Adipocyte (in vitro differentiated cells): Measurements from ENCODE around the gene ICOS.
A peak's percentile ranks its signal among the peaks of the same experiment; 100 is the strongest.

ENCODE experiments used
- DNase-seq: peaks from one replicate; pipeline ENCODE4 v3.0.0-alpha.2; 2015; ENCODE audit warnings: low read depth
- H3K27me3 ChIP-seq: replicated peaks from 2 replicates; pipeline ENCODE4 v1.7.0; 2013; ENCODE audit warnings: mild to moderate bottlenecking, low read length, moderate library complexity; ENCODE audit not compliant: control insufficient read depth, insufficient read depth
- H3K36me3 ChIP-seq: 2 replicates; pipeline ENCODE4 v1.7.0; 2013; ENCODE audit warnings: low read length, mild to moderate bottlenecking, moderate library complexity; ENCODE audit not compliant: control insufficient read depth, insufficient read depth, severe bottlenecking
- H3K4me1 ChIP-seq: 2 replicates; pipeline ENCODE4 v1.7.0; 2013; ENCODE audit warnings: mild to moderate bottlenecking, low read length, moderate library complexity; ENCODE audit not compliant: control insufficient read depth, insufficient read depth
- H3K4me3 ChIP-seq: 2 replicates; pipeline ENCODE4 v1.7.0; 2013; ENCODE audit warnings: mild to moderate bottlenecking, low read length, moderate library complexity
- H3K9ac ChIP-seq: 2 replicates; pipeline ENCODE4 v1.7.0; 2013; ENCODE audit warnings: mild to moderate bottlenecking, low read length, moderate library complexity
- H3K9me3 ChIP-seq: 2 replicates; pipeline ENCODE4 v1.7.0; 2013; ENCODE audit warnings: mild to moderate bottlenecking, low read length, moderate library complexity; ENCODE audit not compliant: control insufficient read depth

The ICOS gene

GRCh38 chr2:203936535-203936934 lies at the start of gene ICOS:
Gene ICOS (plus strand): TSS chr2:203936763. CDS start chr2:203936815, 52 bp downstream.
- H3K27me3 ChIP-seq = peaks cover 5% of the 10 kb centered on the region
- no peak for DNase-seq
- H3K36me3 ChIP-seq = no peaks in the 10 kb centered on the region
- H3K9me3 ChIP-seq = no peaks in the 10 kb centered on the region
- H3K9ac ChIP-seq = no peak within 1 kb of the TSS
- no peaks in the 10 kb centered on the region for H3K4me1 ChIP-seq
- no peak within 1 kb of the TSS for H3K4me3 ChIP-seq

GRCh38 chr2:203887677-203888076 lies 48.9 kb upstream of the ICOS start:
- Histone ChIP-seq H3K9me3 (no peaks in the 10 kb centered on the region), H3K27me3 (no peaks in the 10 kb centered on the region), H3K9ac (no peak overlapping the region), H3K4me1 (peaks cover 9% of the 10 kb centered on the region), H3K4me3 (no peak overlapping the region), H3K36me3 (no peaks in the 10 kb centered on the region)
- DNase-seq = no peak

GRCh38 chr2:203889542-203889941 lies 47.0 kb upstream of the ICOS start:
- DNase-seq = no peak
- H3K9ac ChIP-seq = no peak overlapping the region
- H3K4me3 ChIP-seq = no peak overlapping the region
- H3K4me1 ChIP-seq = peaks cover 9% of the 10 kb centered on the region
- H3K9me3 ChIP-seq = no peaks in the 10 kb centered on the region
- H3K27me3 ChIP-seq = no peaks in the 10 kb centered on the region
- no peaks in the 10 kb centered on the region for H3K36me3 ChIP-seq

- no peak overlapping the region for H3K4me3 ChIP-seq
- no peaks in the 10 kb centered on the region for H3K27me3 ChIP-seq
- no peaks in the 10 kb centered on the region for H3K9me3 ChIP-seq
- peaks cover 9% of the 10 kb centered on the region for H3K4me1 ChIP-seq
- H3K36me3 ChIP-seq = no peaks in the 10 kb centered on the region
- DNase-seq = no peak
- no peak overlapping the region for H3K9ac ChIP-seq
Measured at GRCh38 chr2:203889944-203890343, 46.6 kb upstream of the ICOS start.

GRCh38 chr2:203890733-203891132 lies 45.8 kb upstream of the ICOS start:
- no peaks in the 10 kb centered on the region for H3K27me3 ChIP-seq
- H3K4me1 ChIP-seq = peaks cover 9% of the 10 kb centered on the region
- no peak for DNase-seq
- no peak overlapping the region for H3K4me3 ChIP-seq
- H3K36me3 ChIP-seq = no peaks in the 10 kb centered on the region
- no peak overlapping the region for H3K9ac ChIP-seq
- no peaks in the 10 kb centered on the region for H3K9me3 ChIP-seq

- H3K9ac ChIP-seq = no peak overlapping the region
- no peak overlapping the region for H3K4me3 ChIP-seq
- no peaks in the 10 kb centered on the region for H3K27me3 ChIP-seq
- H3K4me1 ChIP-seq = peaks cover 9% of the 10 kb centered on the region
- H3K36me3 ChIP-seq = no peaks in the 10 kb centered on the region
- peak; percentile 36 for DNase-seq
- no peaks in the 10 kb centered on the region for H3K9me3 ChIP-seq
Measured at GRCh38 chr2:203891474-203891873, 45.1 kb upstream of the ICOS start.

- H3K4me1 ChIP-seq = peaks cover 9% of the 10 kb centered on the region
- DNase-seq = no peak
- H3K27me3 ChIP-seq = no peaks in the 10 kb centered on the region
- no peaks in the 10 kb centered on the region for H3K36me3 ChIP-seq
- no peaks in the 10 kb centered on the region for H3K9me3 ChIP-seq
- H3K4me3 ChIP-seq = no peak overlapping the region
- no peak overlapping the region for H3K9ac ChIP-seq
Measured at GRCh38 chr2:203892207-203892606, 44.4 kb upstream of the ICOS start.

GRCh38 chr2:203893401-203893800 lies 43.2 kb upstream of the ICOS start:
- Histone ChIP-seq H3K36me3 (no peaks in the 10 kb centered on the region), H3K4me1 (peaks cover 9% of the 10 kb centered on the region), H3K9me3 (no peaks in the 10 kb centered on the region), H3K4me3 (no peak overlapping the region), H3K27me3 (no peaks in the 10 kb centered on the region), H3K9ac (no peak overlapping the region)
- DNase-seq = peak; percentile 5

GRCh38 chr2:203893840-203894239 lies 42.7 kb upstream of the ICOS start:
- no peak for DNase-seq
- peaks cover 9% of the 10 kb centered on the region for H3K4me1 ChIP-seq
- H3K36me3 ChIP-seq = no peaks in the 10 kb centered on the region
- H3K9ac ChIP-seq = no peak overlapping the region
- no peaks in the 10 kb centered on the region for H3K27me3 ChIP-seq
- no peak overlapping the region for H3K4me3 ChIP-seq
- H3K9me3 ChIP-seq = no peaks in the 10 kb centered on the region

GRCh38 chr2:203894262-203894661 lies 42.3 kb upstream of the ICOS start:
- H3K27me3 ChIP-seq = no peaks in the 10 kb centered on the region

GRCh38 chr2:203897544-203897943 lies 39.0 kb upstream of the ICOS start:
- Histone ChIP-seq H3K36me3 (no peaks in the 10 kb centered on the region), H3K27me3 (no peaks in the 10 kb centered on the region), H3K4me1 (no peaks in the 10 kb centered on the region), H3K9ac (no peak overlapping the region), H3K9me3 (peaks cover 18% of the 10 kb centered on the region), H3K4me3 (no peak overlapping the region)
- no peak for DNase-seq

More at GRCh38 chr2:203894262-203894661, 42.3 kb upstream of the ICOS start:
- Histone ChIP-seq H3K4me3 (no peak overlapping the region), H3K9ac (no peak overlapping the region), H3K9me3 (no peaks in the 10 kb centered on the region), H3K4me1 (peaks cover 9% of the 10 kb centered on the region), H3K36me3 (no peaks in the 10 kb centered on the region)
- DNase-seq = no peak

- Histone ChIP-seq H3K27me3 (no peaks in the 10 kb centered on the region), H3K4me3 (no peak overlapping the region), H3K36me3 (no peaks in the 10 kb centered on the region), H3K4me1 (no peaks in the 10 kb centered on the region), H3K9me3 (peaks cover 21% of the 10 kb centered on the region), H3K9ac (no peak overlapping the region)
- no peak for DNase-seq
Measured at GRCh38 chr2:203898657-203899056, 37.9 kb upstream of the ICOS start.
